HepG2 (cell line): ENCODE data around the gene HES6. TPM values are rescaled to one million over a fixed set of nuclear protein-coding genes. Genes with fewer than 3 reads are reported as not detected.

Source experiments
- ARHGAP35 ChIP-seq: sonication (generic); formaldehyde crosslinking; IDR thresholded peaks from 2 replicates; pipeline ENCODE4 v1.9.0; 2022; ENCODE audit warnings: mild to moderate bottlenecking, inconsistent platforms, moderate library complexity, missing genetic modification reagents, borderline replicate concordance
- ATF7-NPFF ChIP-seq: sonication (generic); formaldehyde crosslinking; IDR thresholded peaks from 2 replicates; pipeline ENCODE4 v1.8.1; 2023; ENCODE audit warnings: mild to moderate bottlenecking, low read depth, missing genetic modification reagents, moderate library complexity
- FOXA3 ChIP-seq: IDR thresholded peaks from 2 replicates; pipeline ENCODE4 v1.6.1; 2016; ENCODE audit warnings: missing genetic modification reagents, missing compliant biosample characterization
- ISX ChIP-seq: sonication (generic); formaldehyde crosslinking; conservative IDR thresholded peaks from 2 replicates; pipeline ENCODE4 v1.5.0; 2020; ENCODE audit warnings: missing genetic modification reagents
- JDP2 ChIP-seq: sonication (generic); formaldehyde crosslinking; IDR thresholded peaks from 2 replicates; pipeline ENCODE4 v1.8.1; 2022; ENCODE audit warnings: missing genetic modification reagents, borderline replicate concordance
- KLF9 ChIP-seq: IDR thresholded peaks from 2 replicates; pipeline ENCODE4 v1.6.1; 2016; ENCODE audit warnings: low read depth
- LBX2 ChIP-seq: sonication (generic); formaldehyde crosslinking; IDR thresholded peaks from 2 replicates; pipeline ENCODE4 v1.5.0; 2020; ENCODE audit warnings: missing genetic modification reagents, mild to moderate bottlenecking, borderline replicate concordance
- NFYC ChIP-seq: IDR thresholded peaks from 2 replicates; pipeline ENCODE4 v1.6.1; 2016; ENCODE audit warnings: missing genetic modification reagents, missing compliant biosample characterization
- PAWR ChIP-seq: sonication (generic); formaldehyde crosslinking; IDR thresholded peaks from 2 replicates; pipeline ENCODE4 v1.4.0; 2020; ENCODE audit warnings: missing genetic modification reagents, mild to moderate bottlenecking, borderline replicate concordance
- THAP9 ChIP-seq: sonication (generic); formaldehyde crosslinking; IDR thresholded peaks from 2 replicates; pipeline ENCODE4; 2020; ENCODE audit warnings: missing genetic modification reagents, mild to moderate bottlenecking, borderline replicate concordance
- ZFX ChIP-seq: sonication (generic); formaldehyde crosslinking; IDR thresholded peaks from 2 replicates; pipeline ENCODE4 v1.4.0; 2020; ENCODE audit warnings: mild to moderate bottlenecking, low read depth, missing genetic modification reagents, moderate library complexity
- ZFY ChIP-seq: sonication (generic); formaldehyde crosslinking; IDR thresholded peaks from 2 replicates; pipeline ENCODE4 v1.4.0; 2020; ENCODE audit warnings: missing genetic modification reagents
- polyA plus RNA-seq, 8 experiments: library from polyadenylated mRNA; depleted of rRNA in 3 of 8; stranded (reverse) in 7 of 8; unstranded in 1 of 8; fragments of >200 nt; fragmentation: Illumina TruSeq in 4 of 8; extraction: Trizol in 4 of 8; gene quantifications; 2 replicates each; pipeline versions ENCODE4 v1.2.1 to v1.2.3, GENCODE V29; 2011 to 2016; ENCODE audit warnings: low read depth in 4 of 8, missing spikeins in 1 of 8, mixed read lengths in 1 of 8; ENCODE audit not compliant: insufficient read depth in 1 of 8
- total RNA-seq, 5 experiments: library from RNA; depleted of rRNA; stranded (reverse); fragments of >200 nt; fragmentation: Illumina TruSeq; extraction: Trizol; gene quantifications; 2 replicates each; pipeline ENCODE4 v1.2.3, GENCODE V29; 2016; ENCODE audit warnings: low read depth in 1 of 5
- TF ChIP-seq, protein P1 (sequence below): sonication (generic); formaldehyde crosslinking; conservative IDR thresholded peaks from 2 replicates; pipeline ENCODE4 v1.4.0; 2020; ENCODE audit warnings: mild to moderate bottlenecking, missing genetic modification reagents, moderate library complexity
- TF ChIP-seq, protein P2 (sequence below): conservative IDR thresholded peaks from 2 replicates; pipeline ENCODE4 v1.6.1; 2018; ENCODE audit warnings: missing genetic modification reagents
- TF ChIP-seq, protein P3 (sequence below): sonication (generic); formaldehyde crosslinking; IDR thresholded peaks from 2 replicates; pipeline ENCODE4 v1.4.0; 2020; ENCODE audit warnings: missing genetic modification reagents, borderline replicate concordance
- TF ChIP-seq, protein P4 (sequence below): sonication (generic); formaldehyde crosslinking; IDR thresholded peaks from 2 replicates; pipeline ENCODE4 v1.8.1; 2023; ENCODE audit warnings: mild to moderate bottlenecking, missing genetic modification reagents, borderline replicate concordance

Gene HES6
- total and polyA plus RNA-seq, 2 of the 13 experiments (the other 11 are each of a cell fraction or from before 2014, with no cell fraction given): 19.5 to 82.8 TPM

GRCh38 chr2:238203094-238203972, 36.5 kb downstream of the HES6 start, which contains the start of gene ILKAP (continued):
- TF ChIP-seq, protein P1, sequence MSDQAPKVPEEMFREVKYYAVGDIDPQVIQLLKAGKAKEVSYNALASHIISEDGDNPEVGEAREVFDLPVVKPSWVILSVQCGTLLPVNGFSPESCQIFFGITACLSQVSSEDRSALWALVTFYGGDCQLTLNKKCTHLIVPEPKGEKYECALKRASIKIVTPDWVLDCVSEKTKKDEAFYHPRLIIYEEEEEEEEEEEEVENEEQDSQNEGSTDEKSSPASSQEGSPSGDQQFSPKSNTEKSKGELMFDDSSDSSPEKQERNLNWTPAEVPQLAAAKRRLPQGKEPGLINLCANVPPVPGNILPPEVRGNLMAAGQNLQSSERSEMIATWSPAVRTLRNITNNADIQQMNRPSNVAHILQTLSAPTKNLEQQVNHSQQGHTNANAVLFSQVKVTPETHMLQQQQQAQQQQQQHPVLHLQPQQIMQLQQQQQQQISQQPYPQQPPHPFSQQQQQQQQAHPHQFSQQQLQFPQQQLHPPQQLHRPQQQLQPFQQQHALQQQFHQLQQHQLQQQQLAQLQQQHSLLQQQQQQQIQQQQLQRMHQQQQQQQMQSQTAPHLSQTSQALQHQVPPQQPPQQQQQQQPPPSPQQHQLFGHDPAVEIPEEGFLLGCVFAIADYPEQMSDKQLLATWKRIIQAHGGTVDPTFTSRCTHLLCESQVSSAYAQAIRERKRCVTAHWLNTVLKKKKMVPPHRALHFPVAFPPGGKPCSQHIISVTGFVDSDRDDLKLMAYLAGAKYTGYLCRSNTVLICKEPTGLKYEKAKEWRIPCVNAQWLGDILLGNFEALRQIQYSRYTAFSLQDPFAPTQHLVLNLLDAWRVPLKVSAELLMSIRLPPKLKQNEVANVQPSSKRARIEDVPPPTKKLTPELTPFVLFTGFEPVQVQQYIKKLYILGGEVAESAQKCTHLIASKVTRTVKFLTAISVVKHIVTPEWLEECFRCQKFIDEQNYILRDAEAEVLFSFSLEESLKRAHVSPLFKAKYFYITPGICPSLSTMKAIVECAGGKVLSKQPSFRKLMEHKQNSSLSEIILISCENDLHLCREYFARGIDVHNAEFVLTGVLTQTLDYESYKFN (CRISPR knock-in tag): peak; percentile 29; the same call in 1 of the 2 replicates
- TF ChIP-seq JDP2 (CRISPR knock-in tag): 0 out of 2 replicates have a peak, but pooled peaks have one; percentile 39
- TF ChIP-seq ARHGAP35 (CRISPR knock-in tag): no peak
- TF ChIP-seq PAWR (CRISPR knock-in tag): no peak
- TF ChIP-seq, protein P2, sequence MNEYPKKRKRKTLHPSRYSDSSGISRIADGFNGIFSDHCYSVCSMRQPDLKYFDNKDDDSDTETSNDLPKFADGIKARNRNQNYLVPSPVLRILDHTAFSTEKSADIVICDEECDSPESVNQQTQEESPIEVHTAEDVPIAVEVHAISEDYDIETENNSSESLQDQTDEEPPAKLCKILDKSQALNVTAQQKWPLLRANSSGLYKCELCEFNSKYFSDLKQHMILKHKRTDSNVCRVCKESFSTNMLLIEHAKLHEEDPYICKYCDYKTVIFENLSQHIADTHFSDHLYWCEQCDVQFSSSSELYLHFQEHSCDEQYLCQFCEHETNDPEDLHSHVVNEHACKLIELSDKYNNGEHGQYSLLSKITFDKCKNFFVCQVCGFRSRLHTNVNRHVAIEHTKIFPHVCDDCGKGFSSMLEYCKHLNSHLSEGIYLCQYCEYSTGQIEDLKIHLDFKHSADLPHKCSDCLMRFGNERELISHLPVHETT (CRISPR knock-in tag): peak; percentile 79
- TF ChIP-seq ZFY (CRISPR knock-in tag): peak; percentile 92
- TF ChIP-seq NFYC (CRISPR knock-in tag): peak; percentile 44; the same call in 1 of the 2 replicates
- peak; percentile 78; the same call in 1 of the 2 replicates for TF ChIP-seq THAP9 (CRISPR knock-in tag)
- TF ChIP-seq FOXA3 (CRISPR knock-in tag): no peak
- 0 out of 2 replicates have a peak, but pooled peaks have one; percentile 47 for TF ChIP-seq KLF9 (CRISPR knock-in tag)
- peak; percentile 66; the same call in 1 of the 2 replicates for TF ChIP-seq ZFX (CRISPR knock-in tag)
- TF ChIP-seq, protein P3, sequence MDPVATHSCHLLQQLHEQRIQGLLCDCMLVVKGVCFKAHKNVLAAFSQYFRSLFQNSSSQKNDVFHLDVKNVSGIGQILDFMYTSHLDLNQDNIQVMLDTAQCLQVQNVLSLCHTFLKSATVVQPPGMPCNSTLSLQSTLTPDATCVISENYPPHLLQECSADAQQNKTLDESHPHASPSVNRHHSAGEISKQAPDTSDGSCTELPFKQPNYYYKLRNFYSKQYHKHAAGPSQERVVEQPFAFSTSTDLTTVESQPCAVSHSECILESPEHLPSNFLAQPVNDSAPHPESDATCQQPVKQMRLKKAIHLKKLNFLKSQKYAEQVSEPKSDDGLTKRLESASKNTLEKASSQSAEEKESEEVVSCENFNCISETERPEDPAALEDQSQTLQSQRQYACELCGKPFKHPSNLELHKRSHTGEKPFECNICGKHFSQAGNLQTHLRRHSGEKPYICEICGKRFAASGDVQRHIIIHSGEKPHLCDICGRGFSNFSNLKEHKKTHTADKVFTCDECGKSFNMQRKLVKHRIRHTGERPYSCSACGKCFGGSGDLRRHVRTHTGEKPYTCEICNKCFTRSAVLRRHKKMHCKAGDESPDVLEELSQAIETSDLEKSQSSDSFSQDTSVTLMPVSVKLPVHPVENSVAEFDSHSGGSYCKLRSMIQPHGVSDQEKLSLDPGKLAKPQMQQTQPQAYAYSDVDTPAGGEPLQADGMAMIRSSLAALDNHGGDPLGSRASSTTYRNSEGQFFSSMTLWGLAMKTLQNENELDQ (CRISPR knock-in tag): peak; percentile 18; the same call in 1 of the 2 replicates
- TF ChIP-seq ATF7-NPFF (CRISPR knock-in tag): peak; percentile 58; the same call in 1 of the 2 replicates
- no peak for TF ChIP-seq LBX2 (CRISPR knock-in tag)
- TF ChIP-seq ISX: 0 out of 2 replicates have a peak, but pooled peaks have one; percentile 41
- TF ChIP-seq, protein P4, sequence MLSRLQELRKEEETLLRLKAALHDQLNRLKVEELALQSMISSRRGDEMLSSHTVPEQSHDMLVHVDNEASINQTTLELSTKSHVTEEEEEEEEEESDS (CRISPR knock-in tag): peak; percentile 69; the same call in 1 of the 2 replicates
